Activated CD4-positive, alpha-beta T cell treated with anti-CD3 and anti-CD28 coated beads, Interleukin-2, amount 50 U/mL, for 24 hours (primary cell): ENCODE data around the gene ATG3.
"Not testable (repeated sequence)": the region's sequence is repeated elsewhere in the genome, so short reads cannot be mapped to it uniquely, and the experiment has no call there.

Experiments
- DNase-seq, 2 donors: peaks; one replicate each; pipeline ENCODE4 v3.0.0-alpha.2; 2020; ENCODE audit warnings: low read depth in 1 of 2, low spot score in 1 of 2

Gene ATG3

DNA sequence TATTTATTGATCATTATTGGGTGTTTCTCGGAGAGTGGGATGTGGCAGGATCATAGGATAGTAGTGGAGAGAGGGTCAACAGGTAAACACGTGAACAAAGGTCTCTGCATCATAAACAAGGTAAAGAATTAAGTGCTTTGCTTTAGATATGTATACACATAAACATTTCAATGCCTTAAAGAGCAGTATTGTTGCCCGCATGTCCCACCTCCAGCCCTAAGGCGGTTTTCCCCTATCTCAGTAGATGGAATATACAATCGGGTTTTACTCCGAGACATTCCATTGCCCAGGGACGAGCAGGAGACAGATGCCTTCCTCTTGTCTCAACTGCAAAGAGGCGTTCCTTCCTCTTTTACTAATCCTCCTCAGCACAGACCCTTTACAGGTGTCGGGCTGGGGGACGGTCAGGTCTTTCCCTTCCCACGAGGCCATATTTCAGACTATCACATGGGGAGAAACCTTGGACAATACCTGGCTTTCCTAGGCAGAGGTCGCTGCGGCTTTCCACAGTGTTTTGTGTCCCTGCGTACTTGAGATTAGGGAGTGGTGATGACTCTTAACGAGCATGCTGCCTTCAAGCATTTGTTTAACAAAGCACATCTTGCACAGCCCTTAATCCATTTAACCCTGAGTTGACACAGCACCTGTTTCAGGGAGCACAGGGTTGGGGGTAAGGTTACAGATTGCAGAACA lies 2.6 kb upstream of the ATG3 start:
- not testable (repeated sequence) for DNase-seq

DNA sequence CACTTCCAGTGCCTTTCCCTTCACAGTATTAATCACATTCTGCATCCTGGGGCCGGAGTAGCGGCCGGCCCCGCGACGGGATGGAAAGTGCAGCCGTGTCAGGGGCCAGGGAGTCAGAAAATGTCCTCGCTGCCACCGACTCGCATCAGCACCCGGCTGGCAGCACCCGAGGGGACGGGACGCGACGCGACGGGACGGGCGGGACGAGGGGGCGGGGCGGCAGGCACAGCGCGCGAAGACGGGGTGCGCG lies 353 bp downstream of the ATG3 start:
- no peak for DNase-seq

DNA sequence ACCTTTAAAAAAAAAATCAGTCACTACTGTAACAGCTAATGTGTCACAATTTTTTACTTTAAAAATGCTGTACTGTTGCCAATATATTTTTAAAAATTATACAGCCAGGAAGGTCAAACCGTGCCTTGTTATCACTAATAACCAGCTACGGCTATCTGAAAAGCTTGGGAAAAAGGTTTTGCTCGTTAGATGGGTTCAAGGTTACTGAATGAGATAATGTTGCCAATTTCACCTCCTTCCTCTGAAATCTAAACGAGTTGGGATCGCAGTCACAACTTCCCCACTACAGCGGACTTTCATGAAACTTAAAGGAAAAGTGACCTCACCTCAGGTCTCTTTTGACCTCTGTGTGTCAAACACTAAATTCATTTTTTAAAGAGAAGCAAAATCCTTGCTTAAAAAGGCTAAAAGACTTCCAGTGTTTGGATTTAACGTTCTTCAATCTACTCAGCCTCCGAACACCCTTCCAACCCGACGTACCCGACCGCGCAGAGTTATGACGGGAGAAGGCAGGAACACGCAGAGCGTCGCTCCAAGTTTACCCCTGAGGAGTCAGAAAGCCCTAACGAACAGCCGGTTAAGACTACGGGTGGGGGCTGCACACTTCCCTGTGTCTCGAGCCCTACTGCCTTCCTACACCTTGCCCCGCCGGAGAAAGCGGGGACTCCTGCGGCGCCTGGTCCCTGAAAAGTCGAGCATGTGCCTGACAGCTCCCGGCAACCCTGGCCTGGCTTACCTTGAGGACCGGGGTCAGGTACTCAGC lies 860 bp downstream of the ATG3 start:
- peak in 1 of 2 donors; percentile 61 for DNase-seq

DNA sequence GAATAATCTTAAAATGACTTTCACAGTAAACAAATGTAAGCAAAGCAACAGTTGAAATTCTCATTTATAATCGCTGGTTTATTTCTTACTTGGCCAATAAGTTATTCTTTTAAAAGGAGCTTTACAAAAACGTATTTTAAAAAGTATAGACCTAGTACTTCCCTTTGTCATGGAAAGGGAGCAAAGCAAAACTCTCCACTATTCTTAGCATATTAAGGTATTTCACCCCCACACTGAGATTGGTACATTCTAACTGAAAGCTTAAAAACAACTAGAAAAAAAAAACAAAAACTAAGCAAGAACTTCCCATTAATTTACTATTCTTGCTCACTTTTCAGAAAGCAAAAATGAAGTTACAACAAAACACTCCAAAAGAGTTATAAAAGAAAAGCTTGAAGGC lies 1.5 kb downstream of the ATG3 start:
- no peak for DNase-seq

DNA sequence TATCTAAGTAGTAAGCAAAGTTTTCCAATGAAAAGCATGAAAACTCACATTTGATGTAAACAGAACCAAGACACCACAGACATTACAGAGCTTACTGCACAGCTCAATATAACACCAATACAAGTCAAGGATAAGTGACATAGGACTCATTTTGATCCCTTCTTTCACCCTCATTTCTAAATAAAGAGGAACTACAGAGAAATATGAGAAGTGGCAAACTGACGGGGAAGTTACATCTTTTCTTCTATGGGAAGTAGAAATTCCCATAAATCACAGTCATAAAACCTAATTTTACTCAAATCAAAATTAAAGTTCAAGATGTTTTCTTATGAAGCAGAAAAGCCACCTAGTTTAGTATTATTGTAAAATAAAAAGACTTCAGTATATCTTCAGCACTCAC lies 3.8 kb downstream of the ATG3 start:
- DNase-seq = no peak

DNA sequence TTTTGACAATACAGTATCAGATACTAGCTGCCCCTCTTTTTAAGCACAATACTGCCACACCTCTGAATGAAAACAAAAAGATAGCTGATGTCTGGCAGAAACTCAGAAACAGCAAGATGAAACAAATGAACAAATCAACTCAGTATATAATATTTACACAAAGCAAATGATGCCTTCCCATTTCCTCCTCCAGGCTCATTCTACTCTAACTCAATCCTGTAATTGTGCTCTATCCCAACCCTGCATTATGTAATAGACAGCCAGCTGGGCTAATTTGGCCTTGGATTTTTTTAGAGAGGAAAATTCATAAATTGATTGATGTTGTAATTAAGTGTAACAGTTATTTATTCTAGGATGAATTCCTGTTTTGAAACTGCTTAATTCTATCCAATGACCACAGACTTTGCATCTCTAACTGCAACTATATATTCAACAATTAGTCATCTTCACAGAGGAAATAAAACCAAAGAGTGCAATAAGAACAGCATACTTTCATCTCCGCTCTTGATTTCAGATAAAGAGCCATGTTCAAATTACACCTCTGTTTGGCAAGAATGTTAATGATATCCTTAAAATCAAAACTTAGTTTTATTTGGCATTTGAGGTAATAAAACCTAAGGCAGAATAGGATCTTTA lies 6.1 kb downstream of the ATG3 start:
- no peak for DNase-seq

DNA sequence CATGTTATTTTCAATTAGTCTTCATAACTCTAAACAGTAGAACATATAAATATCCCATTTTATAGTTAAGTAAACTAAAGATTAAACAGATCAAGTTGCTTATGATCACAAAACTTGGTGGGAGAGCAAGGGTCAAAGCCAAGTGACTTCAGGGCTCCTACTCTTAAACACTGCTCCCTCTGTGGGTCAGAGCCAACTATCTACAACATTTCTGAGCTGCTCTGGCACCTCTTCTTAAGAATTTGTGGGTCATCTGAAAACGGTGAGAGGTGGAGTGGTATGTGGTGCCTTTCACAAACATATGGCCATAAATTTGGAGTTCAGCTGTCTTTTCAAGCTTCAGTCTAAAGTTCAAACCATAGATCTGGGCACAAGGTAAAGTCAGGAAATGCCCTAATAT lies 10.9 kb downstream of the ATG3 start:
- no peak for DNase-seq

DNA sequence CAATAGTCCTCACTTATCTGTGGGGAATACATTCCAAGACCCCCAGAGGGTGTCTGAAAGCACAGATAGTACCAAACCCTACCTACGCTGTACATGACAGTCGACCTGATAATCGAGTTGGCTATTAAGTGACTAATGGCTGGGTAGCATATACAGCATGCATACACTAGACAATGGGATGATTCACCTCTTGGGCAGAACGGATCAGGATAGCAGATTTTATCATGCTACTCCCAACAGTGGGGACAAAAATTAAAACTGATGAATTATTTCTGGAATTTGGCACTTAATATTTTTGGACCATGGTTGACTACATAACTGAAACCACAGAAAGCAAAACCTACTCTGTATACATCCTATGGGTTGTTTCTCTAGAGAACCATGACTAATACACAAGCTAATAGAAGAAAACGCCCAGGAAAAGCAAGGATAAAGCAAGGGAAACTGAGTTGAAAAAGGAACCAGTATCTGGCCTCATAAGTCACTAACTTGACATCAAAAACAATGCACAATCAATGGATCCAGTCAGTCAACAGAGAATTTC lies 15.5 kb downstream of the ATG3 start:
- DNase-seq = no peak

DNA sequence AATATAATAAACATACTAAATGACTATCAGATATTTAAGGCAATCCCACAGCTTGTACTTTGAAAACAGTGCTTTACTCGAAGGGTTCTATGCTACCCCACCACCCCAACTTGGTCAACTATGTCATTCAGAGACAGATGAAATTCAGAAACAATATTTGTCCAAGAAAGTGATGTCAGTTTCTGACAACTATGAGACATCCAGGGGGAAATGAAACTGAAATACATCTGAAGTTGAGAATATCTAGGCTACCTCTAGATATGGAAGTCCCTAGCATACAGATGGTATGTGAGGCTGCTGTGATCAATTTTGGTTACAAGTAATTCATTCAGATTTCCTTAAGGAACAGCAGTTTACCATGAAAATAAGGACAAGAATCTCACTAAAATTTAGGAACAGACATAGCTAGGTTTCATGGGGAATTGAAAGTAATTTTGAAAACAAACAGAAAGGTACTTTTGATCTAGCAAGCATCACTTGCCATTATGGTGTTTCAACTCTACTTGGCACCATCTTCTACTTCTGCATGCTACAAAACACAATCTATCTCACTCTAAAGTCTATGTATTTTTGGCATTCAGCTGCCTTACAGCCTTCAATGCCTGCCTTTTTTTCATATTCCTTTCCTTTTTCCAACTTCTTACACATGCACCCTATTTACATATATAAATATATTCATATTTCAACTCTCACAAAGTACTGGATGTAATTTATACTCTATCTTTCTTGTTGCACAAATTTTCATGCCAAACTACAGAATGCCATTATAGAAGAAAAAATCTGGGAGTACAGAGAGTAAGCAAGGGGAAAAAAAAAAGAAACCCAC lies 21.7 kb downstream of the ATG3 start:
- DNase-seq = no peak

DNA sequence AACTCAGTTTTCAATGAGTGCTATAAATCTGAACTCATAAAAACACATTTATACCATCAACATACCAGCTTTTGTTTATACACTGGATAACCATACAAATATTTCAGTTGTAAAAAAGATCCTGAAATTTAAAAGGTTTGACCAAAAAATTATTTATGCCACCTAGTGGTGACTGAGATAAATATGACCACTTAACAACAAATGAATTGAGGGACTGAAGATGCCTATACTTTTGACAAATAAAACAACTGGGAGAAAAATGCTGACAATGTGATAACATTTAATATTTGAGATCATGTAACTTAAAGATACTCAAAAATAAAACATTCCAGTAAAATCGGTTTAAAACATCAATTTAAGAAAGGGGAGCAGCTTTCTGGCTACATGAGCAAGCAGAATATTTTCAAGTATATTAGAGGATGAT lies 30.4 kb downstream of the ATG3 start:
- DNase-seq = no peak

DNA sequence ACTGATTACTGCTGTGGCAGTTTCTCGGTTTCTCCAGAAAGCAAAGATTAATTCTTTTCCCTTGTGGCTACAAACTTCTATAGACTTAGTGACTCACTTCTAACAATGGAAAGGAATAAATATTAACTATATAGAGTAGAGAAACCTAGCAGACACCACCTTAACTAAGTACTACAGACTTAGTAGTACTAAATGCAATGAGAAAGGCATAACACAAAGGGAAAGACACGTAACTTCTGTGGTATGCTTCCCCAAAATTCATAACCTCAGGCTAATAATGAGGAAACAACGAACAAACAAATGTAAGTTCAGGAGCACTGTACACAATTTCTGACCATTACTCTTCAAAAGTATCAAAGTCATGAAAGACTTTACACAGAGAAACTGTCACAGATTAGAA lies 31.2 kb downstream of the ATG3 start:
- no peak for DNase-seq

DNA sequence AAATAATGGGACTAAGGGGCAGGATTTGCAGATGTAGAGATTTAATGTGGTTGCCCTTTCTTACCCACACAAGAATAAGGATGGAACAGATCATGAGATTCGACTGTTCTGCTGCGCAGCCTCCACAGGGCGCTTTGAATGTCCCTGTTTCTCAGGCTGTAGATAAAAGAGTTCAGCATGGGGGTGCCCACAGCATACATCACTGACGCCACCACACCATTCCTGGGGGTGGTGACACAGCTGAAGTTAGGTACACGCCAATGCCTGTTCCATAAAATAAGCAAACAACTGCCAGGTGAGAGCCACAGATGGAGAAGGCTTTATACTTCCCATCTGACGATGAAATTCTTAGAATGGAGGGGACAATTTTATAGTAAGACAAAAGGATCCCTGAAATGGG lies 37.6 kb downstream of the ATG3 start:
- DNase-seq = not testable (repeated sequence)

DNA sequence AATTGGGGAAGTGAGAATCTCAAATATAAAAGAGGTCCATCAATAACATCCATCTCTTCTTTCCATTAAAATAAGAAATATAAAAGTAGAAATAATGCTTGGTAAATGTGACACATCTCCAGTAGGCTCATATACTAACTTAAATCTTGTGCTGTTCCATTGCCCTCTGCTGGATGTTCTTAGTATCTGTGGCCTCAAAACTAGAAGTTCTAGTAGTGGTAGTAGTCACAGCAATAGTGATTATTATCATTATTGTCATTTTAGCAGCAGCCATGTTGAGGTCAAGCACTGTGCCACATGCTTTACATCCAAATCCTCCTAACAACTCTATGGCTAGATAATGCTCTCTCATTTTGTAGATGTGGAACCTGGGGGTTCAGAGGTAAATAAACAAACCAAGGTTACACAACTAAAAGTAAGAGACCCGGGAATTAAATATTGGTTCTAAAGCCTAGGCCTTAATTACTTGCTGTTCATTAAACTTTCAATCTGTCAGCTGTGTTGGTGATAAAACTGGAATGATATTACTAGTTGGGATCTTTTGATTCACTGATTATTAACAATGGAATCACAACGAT lies 42.2 kb downstream of the ATG3 start:
- DNase-seq = peak in 1 of 2 donors; percentile 32

DNA sequence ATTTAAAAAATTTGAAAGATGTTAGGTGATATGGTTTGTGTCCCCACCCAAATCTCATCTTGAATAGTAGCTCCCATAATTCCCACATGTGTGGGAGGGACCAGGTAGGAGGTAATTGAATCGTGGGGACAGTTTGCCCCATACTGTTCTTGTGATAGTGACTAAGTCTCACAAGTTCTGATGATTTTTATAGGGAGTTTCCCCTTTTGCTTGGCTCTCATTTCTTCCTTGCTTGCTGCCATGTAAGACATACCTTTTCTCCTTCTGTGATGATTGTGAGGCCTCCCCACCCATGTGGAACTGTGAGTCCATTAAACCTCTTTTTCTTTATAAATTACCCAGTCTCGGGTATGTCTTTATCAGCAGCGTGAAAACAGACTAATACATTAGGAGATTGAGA lies 42.8 kb downstream of the ATG3 start:
- DNase-seq = not testable (repeated sequence)

DNA sequence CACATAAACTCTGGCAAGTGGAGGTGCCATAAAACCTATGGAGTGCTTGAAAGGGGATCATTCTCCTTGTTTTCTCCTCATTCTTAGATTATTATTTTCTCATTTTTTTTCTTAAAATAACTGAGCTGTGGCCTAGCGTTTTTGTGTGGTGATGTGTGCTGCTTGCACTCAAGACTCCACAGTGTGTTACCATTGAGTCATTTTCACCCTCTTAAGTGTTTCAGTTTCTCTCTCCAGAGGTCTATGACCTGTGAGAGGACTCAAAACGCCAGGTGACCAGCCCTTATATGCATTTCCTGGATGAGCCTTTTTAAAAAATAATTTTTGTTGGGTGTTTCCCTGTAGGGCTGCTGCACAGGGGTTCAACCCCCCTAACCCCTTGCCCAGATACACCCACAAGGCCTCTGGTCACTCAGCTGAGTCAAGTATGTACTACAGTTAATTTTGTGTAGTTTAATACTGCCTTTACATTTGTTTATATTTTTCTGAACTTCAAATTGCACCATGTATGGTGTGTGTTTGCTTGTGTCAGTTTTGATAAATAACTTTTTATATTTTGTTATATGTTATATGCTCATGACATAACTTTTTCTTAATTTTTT lies 47.1 kb downstream of the ATG3 start:
- DNase-seq = no peak

DNA sequence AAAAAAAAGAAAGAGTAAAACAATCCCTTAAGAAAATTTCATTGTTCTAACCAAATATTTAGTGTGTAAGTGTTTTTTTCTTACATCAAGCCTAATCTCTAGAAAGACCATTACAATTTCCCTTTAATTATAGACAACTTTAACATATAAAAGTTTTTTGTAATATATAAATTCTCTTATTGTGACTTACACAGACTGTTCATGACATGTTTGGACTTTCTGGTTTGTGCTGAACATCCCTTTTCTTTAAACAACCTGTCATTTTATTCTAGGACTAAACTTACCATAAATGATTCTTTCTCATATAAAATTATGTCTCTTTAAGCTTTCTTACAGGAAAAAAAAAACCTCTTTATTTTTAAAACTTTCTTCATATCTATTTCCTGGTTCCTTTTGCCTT lies 49.4 kb downstream of the ATG3 start:
- DNase-seq = no peak

DNA sequence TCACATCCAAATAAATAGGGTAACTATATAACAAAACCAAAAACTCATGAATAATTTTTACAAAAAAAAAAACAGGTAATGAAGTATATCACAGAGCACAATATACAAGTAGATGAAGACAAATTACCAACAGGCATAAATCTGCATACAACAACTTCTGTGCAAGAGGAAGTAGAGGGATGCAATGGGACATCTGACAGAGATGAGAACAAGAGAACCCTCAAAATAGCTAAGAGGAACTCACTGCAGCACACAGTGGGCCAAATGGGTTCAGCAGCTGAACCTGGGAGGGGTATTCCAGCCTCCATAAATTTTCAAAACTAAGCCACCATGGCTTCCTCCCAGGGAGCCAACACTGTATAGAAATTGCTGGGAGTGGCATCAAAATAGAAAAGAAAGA lies 52.9 kb downstream of the ATG3 start:
- DNase-seq = no peak

DNA sequence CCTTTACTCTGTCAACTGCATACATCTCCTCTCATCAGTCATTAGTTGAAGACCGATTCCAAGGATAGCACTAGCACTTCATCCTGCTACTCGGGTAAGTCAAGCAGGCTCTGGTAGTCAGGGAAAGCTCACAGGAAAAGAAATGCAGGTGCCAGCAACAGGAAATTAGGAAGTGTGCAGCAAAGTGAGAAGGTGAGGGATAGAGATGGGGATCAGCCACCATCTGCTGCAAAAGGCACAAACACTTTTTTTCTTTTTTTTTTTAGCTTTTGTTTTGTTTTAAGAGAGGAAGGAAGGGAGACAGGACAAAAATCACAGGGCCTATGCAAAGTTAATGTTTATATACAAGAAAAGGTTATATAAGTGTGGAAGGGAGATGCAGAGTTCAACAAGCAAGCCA lies 53.5 kb downstream of the ATG3 start:
- DNase-seq = no peak

DNA sequence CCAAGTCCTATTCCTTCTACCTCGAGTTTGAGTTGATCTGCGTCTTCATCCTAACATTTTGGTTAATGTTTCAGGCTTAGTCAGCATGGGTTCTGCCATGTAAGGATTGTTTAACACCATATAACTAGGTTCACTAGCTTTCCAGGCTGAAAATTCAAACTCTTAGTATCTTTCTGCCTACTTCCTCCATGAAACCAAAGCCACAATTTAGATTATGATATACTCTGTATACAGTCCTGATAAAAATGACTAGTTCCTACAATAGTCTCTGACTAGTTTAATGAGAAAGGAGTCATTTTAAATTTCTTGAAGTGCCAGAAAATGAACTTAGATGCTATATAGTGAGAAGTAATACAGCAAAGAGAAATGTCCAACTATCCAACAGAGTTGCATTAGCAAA lies 55.9 kb downstream of the ATG3 start:
- no peak for DNase-seq

DNA sequence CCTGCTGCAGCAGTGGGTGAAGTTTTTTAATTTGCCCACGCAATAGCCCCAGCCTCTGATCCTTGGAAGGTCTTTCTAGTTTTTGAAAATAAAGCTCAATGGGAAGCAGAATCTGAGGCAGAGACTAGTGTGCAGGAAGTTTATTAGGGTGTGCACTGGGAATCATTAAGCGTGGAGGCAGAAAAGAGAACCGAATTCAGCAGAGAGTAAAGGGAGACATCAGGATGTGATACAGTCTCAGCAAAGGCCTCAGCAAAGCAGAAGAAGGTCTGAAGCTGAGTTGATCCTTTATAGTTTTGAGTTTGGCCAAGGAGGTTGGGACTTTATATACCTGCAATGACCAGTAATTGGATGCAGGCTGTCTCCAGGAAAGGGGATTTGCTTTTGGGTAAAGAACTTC lies 57.6 kb downstream of the ATG3 start:
- no peak for DNase-seq
